HFFc6 (cell line): Measurements from ENCODE around the gene RAB44. TPM values are rescaled to one million over a fixed set of nuclear protein-coding genes. Genes with fewer than 3 reads are reported as not detected.

ENCODE experiments used
- DNase-seq: peaks from one replicate; pipeline ENCODE4 v3.0.0-alpha.2; 2018
- H3K27ac Mint-ChIP-seq: 2 replicates; pipeline ENCODE4 v1.8.0; 2020; ENCODE audit warnings: mild to moderate bottlenecking, mixed read lengths
- H3K27me3 Mint-ChIP-seq: 2 replicates; pipeline ENCODE4 v1.8.0; 2021; ENCODE audit warnings: mild to moderate bottlenecking, moderate library complexity, mixed read lengths; ENCODE audit not compliant: insufficient read depth
- H3K36me3 Mint-ChIP-seq: 2 replicates; pipeline ENCODE4 v1.8.0; 2021; ENCODE audit warnings: low read depth, mixed read lengths
- H3K4me1 Mint-ChIP-seq: 2 replicates; pipeline ENCODE4 v1.8.0; 2020; ENCODE audit warnings: low read depth, mixed read lengths
- H3K4me3 Mint-ChIP-seq: 2 replicates; pipeline ENCODE4 v1.8.0; 2020; ENCODE audit warnings: mild to moderate bottlenecking, moderate library complexity, mixed read lengths
- H3K9me3 Mint-ChIP-seq: 2 replicates; pipeline ENCODE4 v1.8.0; 2020; ENCODE audit warnings: mild to moderate bottlenecking, mixed read lengths
- CTCF ChIP-seq: fragments of 200-600 bp; sonication (generic); IDR thresholded peaks from 2 replicates; pipeline ENCODE4 v1.5.0; 2021; ENCODE audit warnings: antibody characterized with exemption, mild to moderate bottlenecking
- total RNA-seq, 6 experiments: library from RNA; stranded (reverse); fragmentation: NEBNext Ultra II Directional; extraction: Animal tissue kit (Norgen Biotek cat#: 25700); gene quantifications; 2 replicates in 1 of 6; 3 replicates in 5 of 6; pipeline ENCODE4 v1.2.3, GENCODE V29; 2021

Gene RAB44
- total RNA-seq, 6 experiments from 2014 or later, result 0.26 to 0.45 TPM; not detected in 4

- TF ChIP-seq CTCF, result no peak
- Mint-ChIP-seq H3K27ac (no peak overlapping the region), H3K27me3 (peaks cover 8% of the 10 kb centered on the region), H3K36me3 (no peaks in the 10 kb centered on the region), H3K4me1 (peaks cover 29% of the 10 kb centered on the region), H3K4me3 (no peak overlapping the region), H3K9me3 (no peaks in the 10 kb centered on the region)
- DNase-seq, result no peak
These were observed 74.8 kb downstream of the RAB44 start for GRCh38 chr6:36772397-36772796.

- H3K4me1 Mint-ChIP-seq, result peaks cover 21% of the 10 kb centered on the region
- DNase-seq, result no peak
- peaks cover 16% of the 10 kb centered on the region for H3K27me3 Mint-ChIP-seq
- no peak overlapping the region for H3K27ac Mint-ChIP-seq
- no peak for TF ChIP-seq CTCF
- no peaks in the 10 kb centered on the region for H3K36me3 Mint-ChIP-seq
- no peak overlapping the region for H3K4me3 Mint-ChIP-seq
- H3K9me3 Mint-ChIP-seq, result no peaks in the 10 kb centered on the region
These were observed 76.7 kb downstream of the RAB44 start for GRCh38 chr6:36774331-36774730.

- no peaks in the 10 kb centered on the region for H3K36me3 Mint-ChIP-seq
- no peak overlapping the region for H3K27ac Mint-ChIP-seq
- no peak for DNase-seq
- H3K4me1 Mint-ChIP-seq, result peaks cover 2% of the 10 kb centered on the region
- peaks cover 20% of the 10 kb centered on the region for H3K27me3 Mint-ChIP-seq
- no peak overlapping the region for H3K4me3 Mint-ChIP-seq
- no peaks in the 10 kb centered on the region for H3K9me3 Mint-ChIP-seq
- TF ChIP-seq CTCF, result no peak
These were observed 78.5 kb downstream of the RAB44 start for GRCh38 chr6:36776167-36776566.

GRCh38 chr6:36777801-36778200, 80.2 kb downstream of the RAB44 start:
- Mint-ChIP-seq H3K9me3 (no peaks in the 10 kb centered on the region), H3K27me3 (peaks cover 20% of the 10 kb centered on the region), H3K4me3 (no peak overlapping the region), H3K4me1 (no peaks in the 10 kb centered on the region), H3K27ac (no peak overlapping the region), H3K36me3 (no peaks in the 10 kb centered on the region)
- no peak for TF ChIP-seq CTCF
- DNase-seq, result no peak

GRCh38 chr6:36779227-36779626, 81.6 kb downstream of the RAB44 start:
- Mint-ChIP-seq H3K9me3 (no peaks in the 10 kb centered on the region), H3K4me1 (no peaks in the 10 kb centered on the region), H3K4me3 (no peak overlapping the region), H3K27ac (no peak overlapping the region), H3K27me3 (peaks cover 20% of the 10 kb centered on the region), H3K36me3 (no peaks in the 10 kb centered on the region)
- no peak for DNase-seq
- TF ChIP-seq CTCF, result no peak
